Measurements from ENCODE around the gene USP13.
"Not testable (repeated sequence)": the region's sequence is repeated elsewhere in the genome, so short reads cannot be mapped to it uniquely, and the experiment has no call there.

The USP13 gene

DNA sequence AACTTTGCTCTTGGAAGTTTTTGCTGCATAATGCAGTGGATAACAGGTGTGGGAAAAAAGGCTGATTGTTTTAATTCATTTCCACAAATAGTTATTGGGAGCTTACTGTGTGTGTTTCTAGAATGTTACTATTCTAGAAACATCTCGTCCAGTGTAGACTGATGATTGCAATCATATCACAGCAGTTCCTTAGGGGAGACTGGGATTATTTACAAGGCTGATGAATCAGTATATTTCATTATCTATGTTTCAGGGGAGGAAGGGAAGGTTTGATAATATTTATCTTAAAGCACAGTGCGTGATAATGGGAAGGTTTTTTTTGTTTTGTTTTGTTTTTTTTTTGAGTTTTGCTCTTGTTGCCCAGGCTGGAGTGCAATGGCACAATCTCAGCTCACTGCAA is 2.4 kb downstream of the USP13 start:
- no peak for DNase-seq (ENCODE audit: low read depth in 2 of 2)

DNA sequence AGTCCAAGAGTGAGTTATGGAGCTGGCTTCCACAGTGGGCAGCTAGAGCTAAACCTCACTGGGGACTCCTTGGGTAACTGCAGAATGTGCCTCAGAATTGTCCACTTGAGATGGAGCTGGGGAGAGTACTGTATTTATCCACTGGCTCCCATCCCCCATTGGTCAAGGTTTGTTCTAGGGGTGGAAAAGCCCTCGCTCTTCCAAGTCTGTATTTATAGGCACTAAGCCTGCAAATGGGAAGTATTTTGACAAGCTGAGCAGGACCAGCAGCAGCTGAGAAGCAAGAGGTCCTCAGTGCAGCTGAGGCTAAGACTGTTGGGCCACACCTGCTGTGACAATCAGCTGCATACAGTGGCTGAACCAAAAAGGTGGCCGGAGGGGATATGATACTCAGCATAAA is 5.8 kb downstream of the USP13 start:
- no peak for DNase-seq (ENCODE audit: low read depth in 2 of 2)

DNA sequence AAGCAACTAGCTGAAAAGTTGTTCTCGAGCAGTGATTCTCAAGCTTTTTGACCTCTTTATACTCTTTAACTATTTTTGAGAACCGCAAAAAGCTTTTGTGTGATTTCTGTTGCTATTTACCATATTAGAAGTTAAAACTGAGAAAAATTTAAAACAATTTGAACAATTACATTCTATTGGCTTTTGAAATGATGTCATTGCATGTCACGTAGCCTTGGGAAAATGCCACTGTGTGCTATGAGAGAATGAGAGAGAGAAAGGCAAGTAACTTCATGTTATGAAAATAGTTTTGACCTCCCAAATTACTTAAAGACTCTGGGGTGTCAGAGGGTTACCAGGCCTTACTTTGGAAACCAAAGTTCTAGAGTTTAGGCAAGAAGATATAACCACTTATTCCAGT is 8.0 kb downstream of the USP13 start:
- no peak for DNase-seq (ENCODE audit: low read depth in 2 of 2)

DNA sequence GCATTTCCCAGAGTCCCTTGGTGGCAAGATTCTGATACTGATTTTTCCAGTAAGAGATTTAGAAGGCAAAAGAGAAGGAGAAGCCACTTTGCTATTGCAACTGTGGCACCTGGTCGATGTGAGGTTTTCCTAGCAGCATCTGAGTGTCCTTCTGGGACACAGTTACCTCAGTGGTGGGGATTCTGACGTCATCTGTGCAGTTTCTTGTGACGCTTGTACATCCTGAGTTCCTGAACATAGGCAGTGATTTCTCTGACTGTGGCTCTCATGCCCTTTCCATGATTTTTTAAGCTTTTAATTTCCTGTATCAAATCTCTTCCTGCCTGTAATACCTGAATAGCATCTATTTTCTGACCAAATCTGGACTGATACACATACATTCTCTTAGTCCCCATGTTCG is 8.9 kb downstream of the USP13 start:
- DNase-seq (ENCODE audit: low read depth in 2 of 2), result no peak

GRCh38 chr3:179663093-179663492 is 10.3 kb downstream of the USP13 start:
- DNase-seq (ENCODE audit: low read depth in 2 of 2), result no peak

- no peak for DNase-seq (ENCODE audit: low read depth in 2 of 2)
Observed at GRCh38 chr3:179666030-179666429, 13.2 kb downstream of the USP13 start.

DNA sequence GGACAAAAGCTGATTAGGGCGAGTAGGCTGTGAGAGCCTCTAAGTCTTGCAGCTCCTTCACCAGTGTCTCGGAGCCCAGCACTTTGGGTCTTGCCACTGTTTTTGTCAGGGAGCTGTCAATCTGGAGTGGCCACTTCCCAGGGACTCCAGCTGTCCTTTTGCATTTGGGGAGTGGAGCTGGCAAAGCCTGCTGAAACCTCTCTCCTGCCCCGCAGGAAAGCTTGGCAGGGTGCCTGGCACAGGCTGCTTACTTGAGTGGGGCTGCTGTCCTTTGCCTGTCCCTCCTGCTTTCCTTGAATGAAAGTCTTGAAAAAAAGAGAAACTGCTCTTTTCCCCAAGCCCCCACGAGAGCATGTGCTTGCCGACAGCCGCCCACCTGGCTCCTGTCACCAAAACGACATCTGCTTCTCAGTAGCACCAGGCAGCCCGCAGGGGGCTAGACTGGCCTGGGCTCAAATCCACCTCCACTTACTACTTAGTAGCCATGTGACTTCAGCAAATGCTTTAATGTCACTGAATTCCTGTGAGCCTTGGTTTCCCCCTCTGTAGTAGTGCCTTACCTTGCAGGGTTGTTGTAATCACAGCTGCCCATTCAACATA is 13.7 kb downstream of the USP13 start:
- no peak for DNase-seq (ENCODE audit: low read depth in 2 of 2)

DNA sequence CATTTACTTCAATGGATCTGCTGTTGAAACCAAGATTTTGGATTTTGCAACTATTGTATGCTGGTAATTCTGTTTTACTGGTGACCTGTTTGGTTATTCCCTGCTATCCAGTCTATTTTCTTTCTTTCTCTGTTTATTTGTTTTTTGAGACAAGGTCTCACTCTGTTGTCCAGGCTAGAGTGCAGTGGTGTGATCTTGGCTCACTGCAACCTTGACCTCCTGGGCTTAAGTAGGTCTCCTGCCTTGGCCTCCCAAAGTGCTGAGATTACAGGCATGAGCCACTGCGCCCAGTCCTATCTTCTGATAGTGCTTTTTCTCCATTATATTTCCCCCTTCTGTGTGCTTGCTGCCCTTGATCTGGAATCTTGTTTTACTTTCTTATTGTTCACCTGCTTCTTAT is 15.6 kb downstream of the USP13 start:
- DNase-seq (ENCODE audit: low read depth in 2 of 2), result no peak

DNA sequence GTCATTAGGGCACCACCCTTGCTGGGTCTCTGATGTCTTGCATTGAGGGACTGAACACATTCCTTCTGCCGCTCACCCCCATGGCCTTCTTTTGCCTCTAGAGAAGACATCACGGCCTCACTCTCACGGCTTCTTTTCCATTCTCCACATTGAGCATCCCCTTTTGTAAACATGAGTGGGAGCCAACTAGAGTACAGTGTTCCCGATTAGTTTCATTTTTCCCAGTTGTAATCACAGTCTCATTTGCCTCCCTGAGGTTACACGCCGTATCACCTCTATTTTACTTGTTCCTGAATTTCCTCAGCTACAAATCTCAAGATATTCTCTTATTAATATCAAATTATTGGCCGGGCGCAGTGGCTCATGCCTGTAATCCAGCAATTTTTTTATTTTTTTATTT is 17.5 kb downstream of the USP13 start:
- no peak for DNase-seq (ENCODE audit: low read depth in 2 of 2)

GRCh38 chr3:179671309-179671708 is 18.5 kb downstream of the USP13 start:
- DNase-seq (ENCODE audit: low read depth in 2 of 2), result no peak

DNA sequence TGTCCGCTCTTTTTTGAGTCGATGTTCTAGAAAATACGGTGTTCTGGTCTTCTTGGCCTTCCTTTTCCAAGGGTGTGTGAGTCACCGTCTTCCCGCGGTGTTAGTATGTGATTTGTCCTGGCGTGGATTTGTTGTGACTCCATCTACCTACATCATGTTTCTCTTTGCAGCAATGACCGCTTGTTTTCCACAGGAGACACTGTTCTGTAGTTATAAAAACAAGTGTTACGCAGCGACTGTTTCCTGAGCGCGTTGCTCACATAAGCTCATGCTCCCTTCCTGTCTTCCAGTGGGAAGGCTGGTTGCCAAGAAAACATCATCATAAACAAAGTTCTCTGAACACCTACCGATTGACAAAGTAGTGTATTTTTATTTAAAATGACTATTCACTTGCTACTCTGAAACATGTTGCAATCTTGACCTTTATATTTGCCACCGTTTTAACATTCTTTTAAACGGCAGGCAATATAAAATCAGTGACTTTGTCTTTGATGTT is 19.0 kb downstream of the USP13 start:
- no peak for DNase-seq (ENCODE audit: low read depth in 2 of 2)

- no peak for DNase-seq (ENCODE audit: low read depth in 2 of 2)
Observed at GRCh38 chr3:179672918-179673317, 20.1 kb downstream of the USP13 start.

DNA sequence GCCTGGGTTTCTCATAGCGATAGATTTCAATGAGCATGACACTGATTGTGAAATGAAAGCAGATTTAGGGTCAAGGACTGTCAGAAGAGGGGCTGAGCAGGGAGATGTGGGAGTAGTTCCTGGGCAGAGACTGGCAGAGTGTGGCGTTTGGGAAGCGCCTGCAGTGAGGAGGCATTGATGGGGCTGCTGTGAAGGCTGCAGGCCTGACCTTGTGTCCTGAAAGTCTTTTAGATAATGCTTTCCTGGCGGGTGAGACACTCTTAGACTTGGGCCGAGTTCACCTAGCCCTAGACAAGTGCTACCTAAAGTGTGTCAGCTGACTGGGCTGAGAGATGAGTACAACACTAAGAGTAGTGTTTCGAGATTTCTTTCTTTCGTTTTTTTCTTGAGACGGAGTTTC is 20.7 kb downstream of the USP13 start:
- no peak for DNase-seq (ENCODE audit: low read depth in 2 of 2)

- no peak for DNase-seq (ENCODE audit: low read depth in 2 of 2)
Observed at GRCh38 chr3:179676081-179676480, 23.2 kb downstream of the USP13 start.

GRCh38 chr3:179677884-179678283 is 25.0 kb downstream of the USP13 start:
- DNase-seq (ENCODE audit: low read depth in 2 of 2), result no peak

- DNase-seq (ENCODE audit: low read depth in 2 of 2), result no peak
Observed at GRCh38 chr3:179681492-179682263, 28.8 kb downstream of the USP13 start.

- DNase-seq (ENCODE audit: low read depth in 2 of 2), result no peak
Observed at GRCh38 chr3:179682426-179683080, 29.7 kb downstream of the USP13 start.

DNA sequence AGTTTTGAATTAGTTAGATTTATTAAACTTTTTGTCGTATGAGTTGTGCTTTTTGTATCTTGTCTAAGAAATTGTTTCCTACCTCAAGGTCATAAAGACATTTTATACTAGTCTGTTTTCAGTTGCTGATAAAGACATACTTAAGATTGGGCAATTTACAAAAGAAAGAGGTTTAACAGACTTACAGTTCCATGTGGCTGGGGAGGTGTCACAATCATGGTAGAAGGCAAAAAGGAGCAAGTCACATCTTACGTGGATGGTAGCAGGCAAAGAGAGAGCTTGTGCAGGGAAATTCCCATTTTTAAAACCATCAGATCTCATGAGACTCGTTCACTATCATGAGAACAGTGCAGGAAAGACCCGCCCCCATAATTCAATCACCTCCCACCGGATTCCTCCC is 30.4 kb downstream of the USP13 start:
- DNase-seq (ENCODE audit: low read depth in 2 of 2), result not testable (repeated sequence)

GRCh38 chr3:179687967-179688535 is 35.2 kb downstream of the USP13 start:
- no peak for DNase-seq (ENCODE audit: low read depth in 2 of 2)

GRCh38 chr3:179688850-179689249 is 36.0 kb downstream of the USP13 start:
- no peak for DNase-seq (ENCODE audit: low read depth in 2 of 2)

DNA sequence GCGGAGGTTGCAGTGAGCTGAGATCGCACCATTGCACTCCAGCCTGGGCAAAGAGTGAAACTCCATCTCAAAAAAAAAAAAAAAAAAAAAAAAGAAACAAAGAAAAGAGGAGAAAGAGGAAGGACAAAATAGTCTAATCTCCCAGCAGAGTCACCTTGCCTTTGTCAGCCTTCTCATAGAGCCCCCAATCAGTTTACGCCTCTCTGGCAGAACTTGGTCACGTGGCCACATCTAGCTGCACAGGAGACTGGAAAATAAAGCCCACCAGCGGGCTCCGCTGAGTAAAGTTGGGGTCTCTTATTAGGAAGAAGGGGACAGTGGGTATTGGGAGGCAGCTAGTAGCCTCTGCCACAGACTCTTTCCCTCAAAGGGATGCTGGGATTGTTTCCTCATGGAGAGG is 41.9 kb downstream of the USP13 start:
- DNase-seq (ENCODE audit: low read depth in 2 of 2), result no peak

DNA sequence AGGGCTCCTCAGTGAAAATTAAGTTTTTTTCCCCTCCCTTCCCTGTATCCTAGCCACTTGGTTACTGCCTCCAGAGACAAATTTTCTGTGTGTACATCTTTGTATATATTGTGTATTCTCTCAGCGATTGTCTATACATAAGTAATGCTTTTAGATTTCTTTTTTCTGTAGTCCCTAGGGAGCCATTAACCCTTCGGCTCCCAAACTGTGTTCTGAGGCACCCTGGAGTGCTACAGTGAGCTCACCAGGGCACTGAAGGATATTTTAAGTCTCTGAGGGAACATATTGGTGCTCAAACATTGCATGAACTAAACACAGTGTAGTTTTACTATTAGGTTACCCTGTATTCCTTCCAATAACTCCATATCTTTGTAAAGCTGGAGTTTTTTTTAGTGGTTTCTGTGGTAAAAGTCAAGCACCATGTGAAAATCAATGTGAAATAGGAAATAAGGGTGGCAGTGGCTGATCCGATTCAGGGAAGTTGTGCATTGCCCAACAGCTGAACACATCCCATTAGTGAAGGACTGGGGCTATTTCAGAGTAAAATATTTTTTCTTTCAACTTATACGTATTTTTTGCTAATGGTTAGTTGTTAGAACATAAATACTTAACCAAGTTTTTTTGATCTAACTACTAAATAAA is 43.0 kb downstream of the USP13 start:
- DNase-seq (ENCODE audit: low read depth in 2 of 2), result no peak

All from stimulated activated CD8-positive, alpha-beta memory T cell treated with anti-CD3 and anti-CD28 coated beads, Interleukin-7, amount 100 ng/mL, for 1 hour (primary cell).